Measurements from ENCODE around the gene ITGB4.
"Not testable (repeated sequence)": the region's sequence is repeated elsewhere in the genome, so short reads cannot be mapped to it uniquely, and the experiment has no call there.

The ITGB4 gene

GRCh38 chr17:75771334-75772281 lies 50.3 kb downstream of the ITGB4 start:
- DNase-seq, result no peak
- no peak for ATAC-seq

- ATAC-seq, result no peak
- no peak for DNase-seq
Observed at GRCh38 chr17:75773121-75773807, 52.0 kb downstream of the ITGB4 start.

GRCh38 chr17:75773808-75774470 lies 52.7 kb downstream of the ITGB4 start:
- ATAC-seq (no peak), DNase-seq (no peak)

DNA sequence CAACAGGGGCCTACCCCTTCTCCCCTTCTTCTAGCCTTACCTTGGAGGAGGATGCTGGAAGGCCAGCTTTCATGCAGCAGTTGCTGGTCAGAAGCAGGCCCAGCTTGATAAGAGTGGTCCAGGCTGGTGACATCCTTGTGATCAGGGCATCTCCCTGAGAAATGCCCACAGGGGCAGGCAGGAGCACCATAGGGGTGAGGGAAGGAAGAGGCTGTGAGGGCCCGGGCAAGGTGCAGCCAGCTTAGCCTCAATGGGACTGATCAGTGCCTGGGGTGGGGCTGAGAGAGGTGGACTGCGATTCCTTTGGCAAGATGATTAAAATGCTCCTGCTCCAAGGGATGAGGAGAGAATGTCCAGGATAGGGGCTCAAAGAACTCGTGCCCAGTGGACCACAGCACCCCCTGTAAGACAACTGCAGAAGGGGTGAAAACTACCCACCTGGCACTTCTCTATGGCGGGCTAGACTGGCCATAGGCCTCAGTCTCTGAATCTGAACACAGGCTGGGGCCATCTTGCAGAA lies 53.3 kb downstream of the ITGB4 start:
- ATAC-seq (no peak), DNase-seq (no peak)

DNA sequence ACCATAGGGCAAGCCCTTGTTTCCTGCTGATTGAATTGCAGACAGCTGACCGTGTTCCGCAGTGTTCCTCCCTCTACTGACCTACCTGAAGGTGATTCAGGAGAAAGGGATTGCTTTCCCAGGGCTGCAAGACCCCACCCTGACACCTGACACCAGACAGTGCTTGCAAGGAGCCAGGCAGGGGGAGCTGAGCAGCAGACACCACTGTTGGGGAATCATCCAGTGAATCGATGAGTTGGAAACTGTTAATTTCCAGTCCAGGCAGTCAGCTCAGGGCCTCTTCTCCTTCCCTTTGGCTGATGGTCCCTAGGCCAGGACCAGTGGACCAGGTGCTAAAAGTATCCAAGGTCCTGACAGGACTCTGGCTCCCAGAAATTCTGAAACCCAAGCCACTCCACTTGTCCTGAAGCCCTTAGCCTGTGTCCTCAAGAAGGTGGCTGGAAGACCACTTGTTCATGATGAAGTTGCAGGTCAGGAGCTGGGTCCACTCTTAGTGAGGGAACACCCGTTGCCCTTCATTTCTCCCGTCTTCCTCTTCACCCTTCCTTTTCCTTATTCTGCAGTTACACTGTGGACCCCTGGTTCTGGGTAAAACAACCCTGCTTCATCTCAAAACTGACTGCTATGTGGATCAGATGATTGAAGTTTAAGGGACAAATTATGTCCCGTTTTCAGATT lies 53.9 kb downstream of the ITGB4 start:
- DNase-seq, result no peak
- ATAC-seq, result no peak

GRCh38 chr17:75776386-75777295 lies 55.4 kb downstream of the ITGB4 start:
- DNase-seq, result peak; percentile 44
- no peak for ATAC-seq

GRCh38 chr17:75777296-75777922 lies 56.1 kb downstream of the ITGB4 start:
- no peak for ATAC-seq
- no peak for DNase-seq

- not testable (repeated sequence) for ATAC-seq, DNase-seq
Observed at GRCh38 chr17:75778066-75778860, 57.0 kb downstream of the ITGB4 start.

GRCh38 chr17:75778861-75779249 lies 57.6 kb downstream of the ITGB4 start:
- ATAC-seq (peak; percentile 3), DNase-seq (peak; percentile 80)

DNA sequence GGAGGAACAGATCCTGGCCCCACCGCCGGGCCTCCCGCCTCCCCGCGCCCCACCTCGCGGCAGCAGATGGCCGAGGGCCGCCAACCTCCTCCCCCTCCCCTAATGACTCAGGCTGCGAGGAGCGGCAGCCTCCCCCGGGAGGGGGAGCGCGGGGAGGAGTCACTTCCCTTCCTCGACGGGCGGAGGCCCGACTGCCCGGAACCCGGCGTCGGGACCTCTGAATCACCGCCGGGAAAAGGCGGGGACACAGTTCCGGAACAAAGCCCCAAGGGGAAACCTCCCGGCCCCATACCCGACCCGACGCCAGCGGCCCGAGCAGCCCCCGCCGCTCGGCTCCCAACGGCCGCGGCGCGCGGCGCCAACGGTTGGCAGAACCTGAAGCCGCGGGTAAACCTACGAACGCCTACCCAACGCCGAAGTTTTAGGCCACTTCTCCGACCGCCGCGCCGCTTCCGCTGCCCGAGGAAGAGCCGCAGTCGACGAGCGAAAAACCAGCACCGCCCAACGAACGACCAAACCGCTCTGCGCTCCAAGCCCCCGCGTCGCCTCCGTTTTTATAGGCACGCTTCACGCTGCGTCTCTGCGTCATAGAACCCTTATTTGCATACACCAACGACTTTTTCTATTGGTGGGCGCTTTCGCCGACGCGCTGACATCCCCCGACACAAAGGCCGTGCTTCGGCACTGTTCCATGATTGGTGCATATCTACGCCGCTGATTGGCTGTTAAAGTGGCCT lies 58.2 kb downstream of the ITGB4 start:
- DNase-seq (peak; percentile 92), ATAC-seq (peak; percentile 76)

GRCh38 chr17:75779987-75780889 lies 59.0 kb downstream of the ITGB4 start:
- ATAC-seq (no peak), DNase-seq (no peak)

GRCh38 chr17:75783069-75783783 lies 62.0 kb downstream of the ITGB4 start:
- DNase-seq, result no peak
- ATAC-seq, result peak; percentile 7

DNA sequence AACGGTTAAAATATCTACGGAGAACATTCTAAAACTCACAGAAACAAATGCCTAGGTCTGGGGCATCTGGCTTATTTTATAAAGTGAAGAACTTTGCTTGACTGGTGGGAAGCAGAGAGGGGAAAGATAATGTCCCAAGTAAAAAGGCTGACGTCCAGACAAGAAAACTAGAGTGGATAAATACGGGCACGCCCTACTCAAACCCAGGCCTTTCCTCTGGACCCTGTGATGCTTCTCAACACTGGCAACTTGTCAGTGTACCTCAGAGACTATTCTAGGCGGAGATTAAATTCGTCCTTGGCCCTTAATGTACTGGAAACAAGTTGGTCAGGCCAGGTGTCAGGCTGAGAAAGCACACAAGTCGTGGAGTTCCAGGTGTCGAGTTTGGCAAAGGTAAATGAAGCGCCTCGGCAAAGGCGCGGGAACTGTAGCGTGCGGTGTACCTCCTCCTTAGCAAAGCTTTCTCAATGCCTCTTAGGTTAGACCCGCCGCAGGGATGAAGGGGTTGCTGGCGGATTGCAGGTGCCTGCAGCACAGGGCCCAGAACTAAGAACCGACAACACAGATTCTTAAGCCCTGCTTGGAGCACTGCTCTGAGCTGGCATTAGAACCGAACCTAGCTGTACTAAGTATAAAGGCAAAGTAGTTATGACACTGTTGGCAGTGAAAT lies 62.7 kb downstream of the ITGB4 start:
- DNase-seq (peak; percentile 35), ATAC-seq (no peak)

GRCh38 chr17:75784473-75785015 lies 63.3 kb downstream of the ITGB4 start, which contains the start of gene UNK:
TSS of gene UNK (plus strand) at chr17:75784806. CDS start at chr17:75784881, 75 bp downstream.
- ATAC-seq, result peak; percentile 77
- DNase-seq, result peak; percentile 94

- DNase-seq (peak; percentile 93), ATAC-seq (peak; percentile 84)
Observed at GRCh38 chr17:75785016-75785890, 64.0 kb downstream of the ITGB4 start.

All from stimulated activated naive CD8-positive, alpha-beta T cell treated with anti-CD3 and anti-CD28 coated beads, Interleukin-15, Interleukin-2, amounts not matched to agents 100 U/mL and 50 U/mL, for 24 hours (primary cell).